ENCODE data around the gene SPAG16. TPM values are rescaled to one million over a fixed set of nuclear protein-coding genes. Genes with fewer than 3 reads are reported as not detected.

SPAG16 gene
- total RNA-seq, 1 experiment from 2014 or later, result 0.30 TPM

DNA sequence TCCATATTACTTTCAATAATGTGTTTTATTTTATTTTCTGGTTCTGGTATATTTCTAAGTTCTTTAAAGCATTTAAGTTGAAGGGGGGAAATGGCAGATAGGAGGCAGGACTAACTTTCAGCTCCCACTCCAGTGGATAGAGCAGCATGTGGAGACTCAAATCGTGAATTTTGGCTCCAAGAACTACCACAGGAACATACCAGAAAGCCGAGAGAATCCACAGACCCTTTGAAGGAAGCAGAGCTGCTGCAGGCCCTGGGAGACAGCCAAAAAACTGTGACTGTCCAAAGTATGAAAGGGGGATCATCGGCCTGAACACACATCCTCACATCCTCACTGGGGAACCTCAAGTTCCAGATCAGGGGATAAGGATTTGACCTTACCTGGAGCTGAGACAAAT, 919.0 kb downstream of the SPAG16 start:
- H3K9me2 ChIP-seq (ENCODE audit: insufficient read depth), result peaks cover under 1% of the 10 kb centered on the region; the same call in 1 of the 2 replicates
- intact Hi-C loops (cut with micrococcal nuclease), result no loop called here
- no peaks in the 10 kb centered on the region for H3K9me3 ChIP-seq (ENCODE audit: control insufficient read depth in 1 of 2, insufficient read depth in 1 of 2, low read depth in 1 of 2, low read length in 2 of 2)
- H3K4me2 ChIP-seq (ENCODE audit: low read length), result no peak overlapping the region
- H4K20me1 ChIP-seq (ENCODE audit: insufficient read depth), result no peaks in the 10 kb centered on the region
- ATAC-seq, result no peak
- no peaks in the 10 kb centered on the region for H3K79me2 ChIP-seq (ENCODE audit: insufficient read depth, low read length)
- no peaks in the 10 kb centered on the region for H3K27me3 ChIP-seq (ENCODE audit: insufficient read depth, low read length)
- H3K9ac ChIP-seq (ENCODE audit: low read length), result no peak overlapping the region
- ChIA-PET RAD21 (ENCODE audit: low non-redundant PET in 1 of 2, low total read pairs in 2 of 2, uncharacterized antibody in 2 of 2, unreplicated experiment in 2 of 2) (no interaction called here), POLR2A (no interaction called here), CTCF (no interaction called here)
- H2AFZ ChIP-seq (ENCODE audit: low read depth, low read length, poor library complexity, severe bottlenecking), result no peak overlapping the region
- H3K36me3 ChIP-seq (ENCODE audit: control insufficient read depth in 1 of 2, insufficient read depth in 2 of 2, low read length in 2 of 2), result no peaks in the 10 kb centered on the region
- no peak for TF ChIP-seq SIN3A (IDR thresholded peaks at IDR 0.05; ENCODE audit: low read depth)
- no peak for TF ChIP-seq EZH2phosphoT487 (IDR thresholded peaks at IDR 0.05; ENCODE audit: borderline replicate concordance)
- TF ChIP-seq EGR1 (IDR thresholded peaks at IDR 0.05; ENCODE audit: low read depth), result no peak
- TF ChIP-seq CBX3 (IDR thresholded peaks at IDR 0.05; ENCODE audit: low read depth), result no peak
- TF ChIP-seq FOSL1 (IDR thresholded peaks at IDR 0.05; ENCODE audit: low read depth), result no peak
- TF ChIP-seq, protein P1, sequence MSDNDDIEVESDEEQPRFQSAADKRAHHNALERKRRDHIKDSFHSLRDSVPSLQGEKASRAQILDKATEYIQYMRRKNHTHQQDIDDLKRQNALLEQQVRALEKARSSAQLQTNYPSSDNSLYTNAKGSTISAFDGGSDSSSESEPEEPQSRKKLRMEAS (IDR thresholded peaks at IDR 0.05), result no peak
- no peak for TF ChIP-seq SRF (IDR thresholded peaks at IDR 0.05; ENCODE audit: low read depth)
- no peak for TF ChIP-seq EZH2 (IDR thresholded peaks at IDR 0.05)
- TF ChIP-seq, protein P2, sequence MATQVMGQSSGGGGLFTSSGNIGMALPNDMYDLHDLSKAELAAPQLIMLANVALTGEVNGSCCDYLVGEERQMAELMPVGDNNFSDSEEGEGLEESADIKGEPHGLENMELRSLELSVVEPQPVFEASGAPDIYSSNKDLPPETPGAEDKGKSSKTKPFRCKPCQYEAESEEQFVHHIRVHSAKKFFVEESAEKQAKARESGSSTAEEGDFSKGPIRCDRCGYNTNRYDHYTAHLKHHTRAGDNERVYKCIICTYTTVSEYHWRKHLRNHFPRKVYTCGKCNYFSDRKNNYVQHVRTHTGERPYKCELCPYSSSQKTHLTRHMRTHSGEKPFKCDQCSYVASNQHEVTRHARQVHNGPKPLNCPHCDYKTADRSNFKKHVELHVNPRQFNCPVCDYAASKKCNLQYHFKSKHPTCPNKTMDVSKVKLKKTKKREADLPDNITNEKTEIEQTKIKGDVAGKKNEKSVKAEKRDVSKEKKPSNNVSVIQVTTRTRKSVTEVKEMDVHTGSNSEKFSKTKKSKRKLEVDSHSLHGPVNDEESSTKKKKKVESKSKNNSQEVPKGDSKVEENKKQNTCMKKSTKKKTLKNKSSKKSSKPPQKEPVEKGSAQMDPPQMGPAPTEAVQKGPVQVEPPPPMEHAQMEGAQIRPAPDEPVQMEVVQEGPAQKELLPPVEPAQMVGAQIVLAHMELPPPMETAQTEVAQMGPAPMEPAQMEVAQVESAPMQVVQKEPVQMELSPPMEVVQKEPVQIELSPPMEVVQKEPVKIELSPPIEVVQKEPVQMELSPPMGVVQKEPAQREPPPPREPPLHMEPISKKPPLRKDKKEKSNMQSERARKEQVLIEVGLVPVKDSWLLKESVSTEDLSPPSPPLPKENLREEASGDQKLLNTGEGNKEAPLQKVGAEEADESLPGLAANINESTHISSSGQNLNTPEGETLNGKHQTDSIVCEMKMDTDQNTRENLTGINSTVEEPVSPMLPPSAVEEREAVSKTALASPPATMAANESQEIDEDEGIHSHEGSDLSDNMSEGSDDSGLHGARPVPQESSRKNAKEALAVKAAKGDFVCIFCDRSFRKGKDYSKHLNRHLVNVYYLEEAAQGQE (IDR thresholded peaks at IDR 0.05; ENCODE audit: low read depth), result no peak
- no peak for TF ChIP-seq SP1 (IDR thresholded peaks at IDR 0.05; ENCODE audit: low read depth)
- no peak for TF ChIP-seq ZNF274 (IDR thresholded peaks at IDR 0.05; ENCODE audit: low read depth, low read length)
- no peaks in the 10 kb centered on the region for H3K4me1 ChIP-seq (ENCODE audit: control insufficient read depth in 1 of 2, insufficient read depth in 2 of 2, low read length in 2 of 2)
- no TSS peak for BruUV-seq (replicated peaks)
- no peak overlapping the region for H3K27ac ChIP-seq (ENCODE audit: low read depth, low read length)
- no peak overlapping the region for H3K4me3 ChIP-seq (replicated peaks in 1 of 2; ENCODE audit: low read depth in 1 of 2, low read length in 2 of 2)
- no peak for DNase-seq (ENCODE audit: low read depth, low spot score)
